HG03159 (cell line): ENCODE data around the gene EIF6.
A peak's percentile ranks its signal among the peaks of the same experiment; 100 is the strongest.
"Not testable (repeated sequence)": the region's sequence is repeated elsewhere in the genome, so short reads cannot be mapped to it uniquely, and the experiment has no call there.

ENCODE experiments used
- ATAC-seq: cut with Tn5 transposase; IDR thresholded peaks from one replicate; pipeline ENCODE4 v1.9.1; 2021; ENCODE audit warnings: mild to moderate bottlenecking, moderate library complexity; ENCODE audit not compliant: unreplicated experiment

Gene EIF6

DNA sequence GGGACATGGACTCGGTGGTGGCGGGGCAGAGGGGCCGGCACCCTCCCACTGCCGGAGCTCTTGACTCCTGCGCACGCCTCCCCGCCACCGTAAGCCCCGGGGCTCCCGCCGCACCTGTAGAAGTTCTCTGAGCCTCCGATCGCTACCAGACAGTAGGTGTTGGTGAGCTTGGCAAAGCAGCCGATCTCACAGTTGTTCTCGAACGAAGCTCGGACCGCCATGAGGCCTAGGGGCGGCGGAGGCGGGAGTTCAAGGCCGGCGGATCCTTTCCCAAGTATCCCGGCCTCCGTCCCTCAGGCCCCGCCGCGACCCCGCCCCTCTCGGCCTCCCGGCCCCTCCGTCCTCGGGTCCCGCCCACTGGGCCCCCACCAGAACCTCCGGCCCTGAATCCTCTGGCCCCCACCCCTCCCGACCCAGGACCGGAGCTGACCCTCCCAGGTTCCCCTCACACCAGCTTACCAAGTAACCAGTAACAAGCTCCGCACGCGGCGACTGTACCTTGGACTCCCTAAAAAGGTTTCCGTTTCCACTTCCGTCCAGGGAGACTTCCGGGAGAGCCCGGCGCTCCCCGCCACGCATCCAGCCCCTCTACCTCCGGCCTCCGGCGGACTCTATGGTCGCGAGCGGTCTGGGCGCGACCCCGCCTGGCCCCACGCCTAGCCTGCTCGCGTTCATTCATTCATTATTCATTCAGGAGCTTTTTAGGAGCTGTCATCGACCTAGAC lies at the start of gene EIF6:
Gene EIF6, minus strand, starts transcription at position 506 of the 725 bp plus-strand sequence. Its CDS starts 285 bp downstream, at position 221.
- ATAC-seq, result peak; percentile 73

DNA sequence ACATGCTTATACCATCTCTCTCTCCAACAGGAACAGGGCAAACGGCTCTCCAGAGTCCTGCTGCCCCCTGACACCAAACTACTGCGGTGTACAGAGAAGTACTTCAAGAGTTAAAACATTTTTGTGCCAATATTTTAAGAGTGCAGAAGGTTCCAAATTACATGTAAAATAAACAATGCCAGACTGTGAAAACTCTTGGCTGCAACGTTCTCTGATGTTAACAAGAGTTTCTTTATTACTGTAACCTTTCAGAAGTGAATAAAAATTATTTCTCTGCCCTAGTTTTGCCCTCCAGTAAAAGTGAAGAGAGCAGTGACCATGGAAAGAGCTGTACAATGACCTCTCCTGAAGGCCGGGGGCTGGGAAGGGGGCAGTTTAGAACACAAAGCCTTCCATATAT lies 49.0 kb upstream of the EIF6 start:
- no peak for ATAC-seq

GRCh38 chr20:35332540-35333200 lies 48.1 kb upstream of the EIF6 start:
- ATAC-seq, result no peak

DNA sequence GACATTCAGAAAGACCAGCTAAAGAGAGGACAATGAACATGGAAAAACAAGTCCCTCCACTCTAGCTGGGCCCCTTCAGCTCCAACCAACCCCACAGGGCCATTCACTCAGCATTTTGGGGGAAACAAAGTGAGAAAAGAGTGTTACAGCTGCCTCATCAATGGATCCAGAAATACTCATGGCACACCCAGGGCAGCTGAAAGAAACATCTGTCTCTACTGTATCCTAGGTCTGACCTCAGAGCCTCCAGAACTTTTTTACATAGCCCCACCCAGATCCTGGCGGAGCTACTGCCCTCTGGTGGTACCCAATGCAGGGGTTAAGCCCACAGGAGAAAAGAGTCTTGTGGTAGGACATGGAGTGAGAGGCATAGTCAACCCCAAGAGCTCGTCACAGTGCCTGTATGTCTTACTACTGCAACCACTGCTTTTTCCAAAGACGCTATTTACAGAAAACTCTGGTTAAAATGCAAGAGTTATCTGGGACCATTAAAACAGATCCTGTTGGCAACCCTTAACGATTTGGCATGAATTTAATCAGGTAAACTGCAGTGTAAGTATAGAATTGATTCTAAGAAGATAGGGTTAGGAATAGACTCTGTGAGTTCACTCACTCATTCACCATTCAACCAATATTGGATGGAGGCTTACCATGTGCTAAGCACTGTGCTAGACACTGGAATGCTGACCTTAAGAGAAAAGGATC lies 45.0 kb upstream of the EIF6 start:
- ATAC-seq, result no peak

GRCh38 chr20:35328689-35329088 lies 44.1 kb upstream of the EIF6 start:
- no peak for ATAC-seq

- ATAC-seq, result no peak
These were observed 43.6 kb upstream of the EIF6 start for GRCh38 chr20:35328095-35328685.

DNA sequence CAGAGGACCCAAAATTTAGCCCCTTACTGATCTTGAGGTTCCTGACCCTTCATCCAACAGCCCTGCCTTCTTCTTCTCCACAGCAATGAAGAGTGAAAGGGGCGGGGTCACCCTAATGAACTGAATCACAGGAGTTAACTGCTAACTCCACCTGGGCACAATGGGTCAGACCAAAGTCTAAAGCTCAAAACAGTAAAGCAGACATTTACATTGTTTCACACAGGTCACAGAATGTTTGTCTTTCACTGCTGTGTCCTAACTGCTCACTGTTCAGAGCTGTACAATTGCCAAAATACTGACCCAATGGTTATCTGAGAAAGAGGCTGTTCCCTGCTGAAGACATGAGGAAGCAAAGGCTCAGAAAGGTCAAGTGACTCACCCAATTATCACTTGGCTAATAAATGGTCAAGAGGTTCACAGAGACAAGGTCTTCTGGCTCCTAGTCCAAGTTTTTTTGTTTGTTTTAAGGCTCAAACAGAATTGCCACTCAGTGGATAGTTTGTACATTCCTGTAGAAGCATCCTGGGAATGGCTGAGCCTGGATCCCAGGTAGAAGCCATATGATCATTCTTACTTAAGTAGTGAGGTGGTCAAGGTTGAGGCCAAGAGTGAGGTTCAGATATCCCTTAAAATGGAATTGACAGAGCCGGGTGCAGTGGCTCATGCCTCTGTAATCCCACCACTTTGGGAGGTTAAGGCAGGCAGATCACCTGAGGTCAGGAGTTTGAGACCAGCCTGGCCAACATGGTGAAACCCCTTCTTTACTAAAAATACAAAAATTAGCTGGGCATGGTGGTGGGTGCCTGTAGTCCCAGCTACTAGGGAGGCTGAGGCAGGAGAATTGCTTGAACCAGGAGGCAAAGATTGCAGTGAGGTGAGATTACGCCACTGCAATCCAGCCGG lies 42.8 kb upstream of the EIF6 start:
- no peak for ATAC-seq

DNA sequence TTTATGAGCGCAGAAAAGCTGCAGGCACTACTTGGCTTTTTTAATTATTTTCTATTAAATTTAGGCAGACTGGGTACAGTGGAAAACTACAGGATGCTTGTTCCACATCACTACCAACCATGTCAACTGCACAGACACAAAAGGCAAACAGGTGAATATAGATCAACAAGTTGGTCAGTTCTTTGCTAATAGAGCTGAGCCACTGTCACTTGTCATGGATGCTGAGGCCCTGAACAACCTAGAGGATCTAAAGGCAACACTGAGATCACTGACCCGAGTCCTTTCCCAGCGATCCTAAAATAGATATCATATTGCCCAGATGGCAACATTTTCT lies 42.1 kb upstream of the EIF6 start:
- no peak for ATAC-seq

GRCh38 chr20:35326021-35326739 lies 41.6 kb upstream of the EIF6 start:
- no peak for ATAC-seq

- ATAC-seq, result no peak
These were observed 40.8 kb upstream of the EIF6 start for GRCh38 chr20:35325401-35325800.

DNA sequence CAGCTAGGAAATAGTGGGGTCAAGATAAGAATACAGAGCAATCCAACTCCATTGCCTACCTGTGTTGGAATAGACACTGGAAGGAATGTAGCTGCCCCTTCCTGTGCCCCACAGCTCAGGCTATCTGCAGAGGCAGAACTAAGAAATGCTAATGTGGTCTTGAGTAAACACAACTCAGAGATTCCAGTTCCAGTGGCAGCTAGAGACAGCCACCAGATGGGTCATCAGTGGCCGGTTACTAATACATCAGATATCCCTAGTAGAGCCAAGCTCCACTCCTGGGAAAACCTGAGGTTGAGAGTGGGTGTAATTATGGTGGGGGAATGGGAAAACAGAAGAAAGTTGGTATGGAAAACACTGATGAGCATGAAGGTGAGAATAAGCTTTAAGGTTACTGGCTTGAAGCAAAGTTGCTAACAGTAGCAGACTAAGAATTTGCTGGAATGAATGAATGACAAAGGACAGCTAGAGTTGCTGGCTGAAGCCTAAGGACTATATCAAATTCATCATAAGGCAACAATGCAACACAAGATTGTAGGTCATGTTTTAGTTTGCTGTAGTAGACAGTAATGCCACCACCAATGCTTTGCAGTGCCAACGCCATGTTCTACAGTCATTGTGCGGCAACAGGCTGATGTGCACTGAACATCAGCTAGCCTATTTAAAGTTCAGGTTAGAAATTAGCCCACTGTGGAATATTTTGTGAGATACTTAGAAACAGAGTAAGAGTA lies 36.0 kb upstream of the EIF6 start:
- ATAC-seq, result no peak

DNA sequence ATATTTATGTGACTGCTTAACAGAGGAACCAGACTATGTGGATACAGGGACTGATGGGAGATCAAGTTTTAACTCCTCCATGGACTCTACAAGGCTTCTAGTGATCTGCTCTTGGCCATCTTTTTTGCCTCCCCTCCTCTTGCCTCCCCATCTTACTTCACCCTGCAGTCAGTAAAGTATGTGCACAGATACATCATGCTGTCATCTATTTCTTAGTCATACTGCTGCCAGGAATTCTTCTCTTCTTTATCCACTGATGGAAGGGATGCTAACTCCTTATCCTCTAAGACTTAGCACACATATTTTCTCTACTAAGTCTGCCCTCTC lies 35.3 kb upstream of the EIF6 start:
- no peak for ATAC-seq

DNA sequence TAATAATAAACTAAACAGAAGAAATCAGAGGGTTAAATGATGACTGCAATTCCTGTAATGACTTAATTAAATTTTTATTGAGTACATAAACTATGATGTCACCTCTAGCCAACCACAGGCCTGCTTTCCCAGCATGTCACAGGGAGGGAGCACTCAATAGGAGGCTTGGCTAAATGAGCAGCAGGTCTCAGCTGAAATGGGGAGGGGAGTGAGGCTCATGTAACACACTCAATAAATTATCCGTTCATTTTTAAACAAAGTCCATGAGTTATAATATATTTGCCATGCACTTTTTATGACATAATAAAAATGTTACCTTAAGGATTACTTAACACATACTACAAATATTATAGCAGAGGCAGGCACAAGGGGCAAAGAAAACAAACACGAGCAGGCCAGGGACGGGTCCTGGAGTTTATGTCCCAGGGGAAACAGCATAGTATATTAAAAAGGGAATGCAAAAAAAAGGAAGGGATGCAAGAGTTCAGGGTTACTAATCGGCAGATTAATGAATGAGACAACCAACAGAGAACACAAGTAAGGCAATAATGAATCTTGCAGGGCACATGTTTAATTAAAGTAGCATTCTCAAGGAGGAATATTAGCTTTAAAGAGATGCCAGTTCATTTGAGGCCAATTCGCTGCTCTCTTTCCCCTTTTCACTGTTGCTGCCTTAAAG lies 34.8 kb upstream of the EIF6 start:
- no peak for ATAC-seq

- ATAC-seq, result no peak
These were observed 34.1 kb upstream of the EIF6 start for GRCh38 chr20:35318502-35319157.

- ATAC-seq, result no peak
These were observed 33.0 kb upstream of the EIF6 start for GRCh38 chr20:35317416-35318210.

DNA sequence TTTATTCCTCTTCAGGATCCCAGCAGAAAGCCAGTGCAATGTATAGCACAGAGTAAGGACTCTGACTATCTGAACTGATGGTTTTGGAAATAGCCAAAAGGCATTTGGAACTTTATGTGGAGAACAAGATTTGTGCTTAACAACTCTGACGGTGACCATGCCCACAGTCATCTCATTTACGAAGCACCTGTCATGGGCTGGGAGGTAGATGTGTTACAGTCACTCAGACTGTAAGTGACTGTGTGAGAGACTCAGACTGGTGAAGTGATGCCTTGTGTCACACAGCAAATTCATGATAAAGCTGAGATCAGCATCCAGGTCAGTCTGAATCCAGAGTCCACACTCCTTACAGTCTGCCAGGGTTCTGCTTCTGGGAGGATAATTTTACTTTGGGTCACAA lies 31.5 kb upstream of the EIF6 start:
- ATAC-seq, result no peak

- ATAC-seq, result not testable (repeated sequence)
These were observed 31.1 kb upstream of the EIF6 start for GRCh38 chr20:35315632-35316020.
